HL-60 (cell line): ENCODE results near the gene HEATR1.
"Not testable (repeated sequence)": the region's sequence is repeated elsewhere in the genome, so short reads cannot be mapped to it uniquely, and the experiment has no call there.

Experiments
- GABPA ChIP-seq: IDR thresholded peaks from 2 replicates; pipeline ENCODE4 v1.6.1; 2012; ENCODE audit warnings: low read depth
- POLR2AphosphoS5 ChIP-seq: IDR thresholded peaks from 2 replicates; pipeline ENCODE4 v1.6.1; 2012; ENCODE audit warnings: low read depth
- TF ChIP-seq, protein P1 (sequence below): IDR thresholded peaks from one replicate; pipeline ENCODE4 v1.5.1; 2011; ENCODE audit warnings: low read length, control low read depth, inconsistent platforms; ENCODE audit not compliant: insufficient read depth
- TF ChIP-seq, protein P2 (sequence below): IDR thresholded peaks from 2 replicates; pipeline ENCODE4 v1.6.1; 2012; ENCODE audit warnings: low read depth; ENCODE audit not compliant: insufficient replicate concordance

DNA sequence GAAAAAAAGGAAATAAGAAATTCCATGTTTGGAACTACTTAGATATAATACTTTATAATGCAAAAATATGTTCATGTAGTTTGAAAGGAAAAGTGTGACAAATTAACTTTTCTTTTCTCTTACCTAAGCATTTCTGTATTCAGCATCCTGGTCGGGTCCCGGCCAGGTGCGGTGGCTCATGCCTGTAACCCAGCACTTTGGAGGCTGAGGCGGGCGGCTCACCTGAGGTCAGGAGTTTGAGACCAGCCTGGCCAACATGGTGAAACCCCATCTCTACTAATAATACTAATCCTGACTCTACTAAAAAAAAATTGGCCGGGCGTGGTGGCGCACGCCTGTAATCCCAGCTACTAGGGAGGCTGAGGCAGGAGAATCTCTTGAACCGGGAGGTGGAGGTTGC lies 3.3 kb upstream of the HEATR1 start:
- TF ChIP-seq, protein P1, sequence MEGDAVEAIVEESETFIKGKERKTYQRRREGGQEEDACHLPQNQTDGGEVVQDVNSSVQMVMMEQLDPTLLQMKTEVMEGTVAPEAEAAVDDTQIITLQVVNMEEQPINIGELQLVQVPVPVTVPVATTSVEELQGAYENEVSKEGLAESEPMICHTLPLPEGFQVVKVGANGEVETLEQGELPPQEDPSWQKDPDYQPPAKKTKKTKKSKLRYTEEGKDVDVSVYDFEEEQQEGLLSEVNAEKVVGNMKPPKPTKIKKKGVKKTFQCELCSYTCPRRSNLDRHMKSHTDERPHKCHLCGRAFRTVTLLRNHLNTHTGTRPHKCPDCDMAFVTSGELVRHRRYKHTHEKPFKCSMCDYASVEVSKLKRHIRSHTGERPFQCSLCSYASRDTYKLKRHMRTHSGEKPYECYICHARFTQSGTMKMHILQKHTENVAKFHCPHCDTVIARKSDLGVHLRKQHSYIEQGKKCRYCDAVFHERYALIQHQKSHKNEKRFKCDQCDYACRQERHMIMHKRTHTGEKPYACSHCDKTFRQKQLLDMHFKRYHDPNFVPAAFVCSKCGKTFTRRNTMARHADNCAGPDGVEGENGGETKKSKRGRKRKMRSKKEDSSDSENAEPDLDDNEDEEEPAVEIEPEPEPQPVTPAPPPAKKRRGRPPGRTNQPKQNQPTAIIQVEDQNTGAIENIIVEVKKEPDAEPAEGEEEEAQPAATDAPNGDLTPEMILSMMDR = not testable (repeated sequence)
- TF ChIP-seq, protein P2, sequence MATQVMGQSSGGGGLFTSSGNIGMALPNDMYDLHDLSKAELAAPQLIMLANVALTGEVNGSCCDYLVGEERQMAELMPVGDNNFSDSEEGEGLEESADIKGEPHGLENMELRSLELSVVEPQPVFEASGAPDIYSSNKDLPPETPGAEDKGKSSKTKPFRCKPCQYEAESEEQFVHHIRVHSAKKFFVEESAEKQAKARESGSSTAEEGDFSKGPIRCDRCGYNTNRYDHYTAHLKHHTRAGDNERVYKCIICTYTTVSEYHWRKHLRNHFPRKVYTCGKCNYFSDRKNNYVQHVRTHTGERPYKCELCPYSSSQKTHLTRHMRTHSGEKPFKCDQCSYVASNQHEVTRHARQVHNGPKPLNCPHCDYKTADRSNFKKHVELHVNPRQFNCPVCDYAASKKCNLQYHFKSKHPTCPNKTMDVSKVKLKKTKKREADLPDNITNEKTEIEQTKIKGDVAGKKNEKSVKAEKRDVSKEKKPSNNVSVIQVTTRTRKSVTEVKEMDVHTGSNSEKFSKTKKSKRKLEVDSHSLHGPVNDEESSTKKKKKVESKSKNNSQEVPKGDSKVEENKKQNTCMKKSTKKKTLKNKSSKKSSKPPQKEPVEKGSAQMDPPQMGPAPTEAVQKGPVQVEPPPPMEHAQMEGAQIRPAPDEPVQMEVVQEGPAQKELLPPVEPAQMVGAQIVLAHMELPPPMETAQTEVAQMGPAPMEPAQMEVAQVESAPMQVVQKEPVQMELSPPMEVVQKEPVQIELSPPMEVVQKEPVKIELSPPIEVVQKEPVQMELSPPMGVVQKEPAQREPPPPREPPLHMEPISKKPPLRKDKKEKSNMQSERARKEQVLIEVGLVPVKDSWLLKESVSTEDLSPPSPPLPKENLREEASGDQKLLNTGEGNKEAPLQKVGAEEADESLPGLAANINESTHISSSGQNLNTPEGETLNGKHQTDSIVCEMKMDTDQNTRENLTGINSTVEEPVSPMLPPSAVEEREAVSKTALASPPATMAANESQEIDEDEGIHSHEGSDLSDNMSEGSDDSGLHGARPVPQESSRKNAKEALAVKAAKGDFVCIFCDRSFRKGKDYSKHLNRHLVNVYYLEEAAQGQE = not testable (repeated sequence)
- not testable (repeated sequence) for TF ChIP-seq POLR2AphosphoS5, GABPA
